H1 (cell line): ENCODE results near the gene SURF4.

Experiments used
- CTCF ChIP-seq, 3 experiments: IDR thresholded peaks; 1 replicate in 2 of 3; 2 replicates in 1 of 3; pipeline versions ENCODE4 v1.5.1 to v1.6.1; 2011; ENCODE audit warnings: low read length in 3 of 3, mild to moderate bottlenecking in 3 of 3, inconsistent platforms in 2 of 3, low read depth in 1 of 3, moderate library complexity in 1 of 3; ENCODE audit not compliant: insufficient read depth in 1 of 3; ENCODE audit errors: control extremely low read depth in 1 of 3
- POLR2AphosphoS5 ChIP-seq: IDR thresholded peaks from 2 replicates; pipeline ENCODE4 v1.6.1; 2011; ENCODE audit warnings: low read depth, low read length

GRCh38 chr9:133405508-133406438 is 29.9 kb upstream of the SURF4 start:
- TF ChIP-seq POLR2AphosphoS5 (no peak), CTCF (IDR thresholded peaks at IDR 0.05; ENCODE audit: control extremely low read depth in 1 of 3, insufficient read depth in 1 of 3, low read depth in 1 of 3, low read length in 3 of 3) (no peak)
